Neural cell (in vitro differentiated cells): ENCODE results near the gene SHANK1. TPM values are rescaled to one million over a fixed set of nuclear protein-coding genes. Genes with fewer than 3 reads are reported as not detected.

ENCODE experiments used
- H2AFZ ChIP-seq: fragments of 200-600, 300-800 bp; sonication (generic), shearing (Covaris generic); 2 replicates; pipeline ENCODE4 v1.6.0; 2014; ENCODE audit warnings: low read depth, mild to moderate bottlenecking, antibody characterized with exemption, low read length, moderate library complexity
- H3F3A ChIP-seq: fragments of 200-600 bp; shearing (Covaris generic); 2 replicates; pipeline ENCODE4 v1.6.1; 2016; ENCODE audit warnings: mild to moderate bottlenecking, moderate library complexity, mixed read lengths, antibody characterized with exemption, low read length; ENCODE audit not compliant: insufficient read depth, poor library complexity, severe bottlenecking
- H3K27ac ChIP-seq: fragments of 200-600, 300-800 bp; sonication (generic), shearing (Covaris generic); 2 replicates; pipeline ENCODE4 v1.5.1; 2014; ENCODE audit warnings: mild to moderate bottlenecking, low read length, moderate library complexity
- H3K27me3 ChIP-seq: fragments of 300-800, 200-600 bp; sonication (generic), shearing (Covaris generic); 2 replicates; pipeline ENCODE4 v1.6.0; 2014; ENCODE audit warnings: mild to moderate bottlenecking, low read depth, low read length, moderate library complexity; ENCODE audit not compliant: insufficient read depth
- H3K36me3 ChIP-seq: fragments of 300-800, 200-600 bp; sonication (generic), shearing (Covaris generic); 2 replicates; pipeline ENCODE4 v1.5.1; 2014; ENCODE audit warnings: mild to moderate bottlenecking, antibody characterized with exemption, low read length, moderate library complexity; ENCODE audit not compliant: insufficient read depth
- H3K4me2 ChIP-seq: fragments of 300-800, 200-600 bp; sonication (generic), shearing (Covaris generic); 2 replicates; pipeline ENCODE4 v1.6.0; 2014; ENCODE audit warnings: mild to moderate bottlenecking, low read length
- H3K4me3 ChIP-seq: fragments of 300-800, 200-600 bp; sonication (generic), shearing (Covaris generic); 2 replicates; pipeline ENCODE4 v1.5.1; 2014; ENCODE audit warnings: mild to moderate bottlenecking, low read length, moderate library complexity
- H3K79me2 ChIP-seq: fragments of 200-600 bp; shearing (Covaris generic); replicated peaks from 2 replicates; pipeline ENCODE4 v1.6.0; 2014; ENCODE audit warnings: mild to moderate bottlenecking, low read length, moderate library complexity; ENCODE audit not compliant: insufficient read depth
- H3K9ac ChIP-seq: fragments of 300-800, 200-600 bp; sonication (generic), shearing (Covaris generic); 2 replicates; pipeline ENCODE4 v1.6.1; 2016; ENCODE audit warnings: mild to moderate bottlenecking, low read length, mixed read lengths
- H3K9me2 ChIP-seq: fragments of 200-600 bp; shearing (Covaris generic); 2 replicates; pipeline ENCODE4 v1.6.1; 2016; ENCODE audit warnings: mild to moderate bottlenecking, low read length, mixed read lengths; ENCODE audit not compliant: insufficient read depth
- H3K9me3 ChIP-seq: fragments of 200-600, 300-800 bp; sonication (generic), shearing (Covaris generic); 2 replicates; pipeline ENCODE4 v1.6.1; 2016; ENCODE audit warnings: mild to moderate bottlenecking, mixed run types, low read length, moderate library complexity, mixed read lengths
- H4K20me1 ChIP-seq: fragments of 200-600 bp; shearing (Covaris generic); 2 replicates; pipeline ENCODE4 v1.6.1; 2016; ENCODE audit warnings: mild to moderate bottlenecking, mixed run types; ENCODE audit not compliant: insufficient read depth
- CTCF ChIP-seq: fragments of 450-650 bp; IDR thresholded peaks from 2 replicates; pipeline ENCODE4 v1.5.1; 2014; ENCODE audit warnings: antibody characterized with exemption, mild to moderate bottlenecking, moderate library complexity; ENCODE audit not compliant: poor library complexity, severe bottlenecking
- EP300 ChIP-seq: fragments of 450-650 bp; conservative IDR thresholded peaks from 2 replicates; pipeline ENCODE4 v1.6.1; 2014; ENCODE audit warnings: antibody characterized with exemption, mild to moderate bottlenecking, moderate library complexity; ENCODE audit not compliant: poor library complexity, severe bottlenecking
- EZH2 ChIP-seq: fragments of 200-600, 300-800 bp; shearing (Covaris generic), sonication (generic); IDR thresholded peaks from 2 replicates; pipeline ENCODE4 v1.6.1; 2014; ENCODE audit warnings: antibody characterized with exemption, low read length, borderline replicate concordance, mild to moderate bottlenecking; ENCODE audit not compliant: insufficient read depth, poor library complexity, severe bottlenecking
- MXI1 ChIP-seq: fragments of 450-650 bp; conservative IDR thresholded peaks from 2 replicates; pipeline ENCODE4 v1.6.1; 2014; ENCODE audit warnings: antibody characterized with exemption, mild to moderate bottlenecking; ENCODE audit not compliant: poor library complexity, severe bottlenecking
- POLR2AphosphoS5 ChIP-seq: IDR thresholded peaks from 2 replicates; pipeline ENCODE4 v1.6.1; 2012
- RAD21 ChIP-seq: fragments of 450-650 bp; conservative IDR thresholded peaks from 2 replicates; pipeline ENCODE4 v1.6.1; 2014; ENCODE audit warnings: antibody characterized with exemption, mild to moderate bottlenecking, moderate library complexity
- SMC3 ChIP-seq: fragments of 450-650 bp; conservative IDR thresholded peaks from 2 replicates; pipeline ENCODE4 v1.6.1; 2014; ENCODE audit warnings: antibody characterized with exemption, mild to moderate bottlenecking, moderate library complexity; ENCODE audit not compliant: poor library complexity
- TAF1 ChIP-seq: IDR thresholded peaks from 2 replicates; pipeline ENCODE4 v1.6.1; 2012; ENCODE audit warnings: low read depth
- polyA plus RNA-seq: library from polyadenylated mRNA; depleted of rRNA; stranded (reverse); fragments of >200 nt; gene quantifications from 2 replicates; pipeline ENCODE4 v1.2.3, GENCODE V29; 2014
- TF ChIP-seq, protein P1 (sequence below): IDR thresholded peaks from 2 replicates; pipeline ENCODE4 v1.6.1; 2012; ENCODE audit warnings: borderline replicate concordance

The SHANK1 gene
- polyA plus RNA-seq, 1 donor from 2014 or later: 7.9 TPM

- H3K9me3 ChIP-seq: no peaks in the 10 kb centered on the region
- H3K79me2 ChIP-seq: no peaks in the 10 kb centered on the region
- no peaks in the 10 kb centered on the region for H3K27me3 ChIP-seq
- H3F3A ChIP-seq: no peaks in the 10 kb centered on the region
- TF ChIP-seq POLR2AphosphoS5 (no peak), SMC3 (no peak), MXI1 (no peak), CTCF (no peak), EP300 (no peak), EZH2 (no peak), RAD21 (no peak), TAF1 (no peak)
- TF ChIP-seq, protein P1, sequence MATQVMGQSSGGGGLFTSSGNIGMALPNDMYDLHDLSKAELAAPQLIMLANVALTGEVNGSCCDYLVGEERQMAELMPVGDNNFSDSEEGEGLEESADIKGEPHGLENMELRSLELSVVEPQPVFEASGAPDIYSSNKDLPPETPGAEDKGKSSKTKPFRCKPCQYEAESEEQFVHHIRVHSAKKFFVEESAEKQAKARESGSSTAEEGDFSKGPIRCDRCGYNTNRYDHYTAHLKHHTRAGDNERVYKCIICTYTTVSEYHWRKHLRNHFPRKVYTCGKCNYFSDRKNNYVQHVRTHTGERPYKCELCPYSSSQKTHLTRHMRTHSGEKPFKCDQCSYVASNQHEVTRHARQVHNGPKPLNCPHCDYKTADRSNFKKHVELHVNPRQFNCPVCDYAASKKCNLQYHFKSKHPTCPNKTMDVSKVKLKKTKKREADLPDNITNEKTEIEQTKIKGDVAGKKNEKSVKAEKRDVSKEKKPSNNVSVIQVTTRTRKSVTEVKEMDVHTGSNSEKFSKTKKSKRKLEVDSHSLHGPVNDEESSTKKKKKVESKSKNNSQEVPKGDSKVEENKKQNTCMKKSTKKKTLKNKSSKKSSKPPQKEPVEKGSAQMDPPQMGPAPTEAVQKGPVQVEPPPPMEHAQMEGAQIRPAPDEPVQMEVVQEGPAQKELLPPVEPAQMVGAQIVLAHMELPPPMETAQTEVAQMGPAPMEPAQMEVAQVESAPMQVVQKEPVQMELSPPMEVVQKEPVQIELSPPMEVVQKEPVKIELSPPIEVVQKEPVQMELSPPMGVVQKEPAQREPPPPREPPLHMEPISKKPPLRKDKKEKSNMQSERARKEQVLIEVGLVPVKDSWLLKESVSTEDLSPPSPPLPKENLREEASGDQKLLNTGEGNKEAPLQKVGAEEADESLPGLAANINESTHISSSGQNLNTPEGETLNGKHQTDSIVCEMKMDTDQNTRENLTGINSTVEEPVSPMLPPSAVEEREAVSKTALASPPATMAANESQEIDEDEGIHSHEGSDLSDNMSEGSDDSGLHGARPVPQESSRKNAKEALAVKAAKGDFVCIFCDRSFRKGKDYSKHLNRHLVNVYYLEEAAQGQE: no peak
- H3K9ac ChIP-seq: no peak overlapping the region
- no peaks in the 10 kb centered on the region for H4K20me1 ChIP-seq
- no peak overlapping the region for H3K27ac ChIP-seq
- no peaks in the 10 kb centered on the region for H3K36me3 ChIP-seq
- H3K4me3 ChIP-seq: no peak overlapping the region
- H2AFZ ChIP-seq: no peak overlapping the region
- H3K4me2 ChIP-seq: no peak overlapping the region
- H3K9me2 ChIP-seq: no peaks in the 10 kb centered on the region
These were observed 16.3 kb upstream of the SHANK1 start for GRCh38 chr19:50735869-50736268.

DNA sequence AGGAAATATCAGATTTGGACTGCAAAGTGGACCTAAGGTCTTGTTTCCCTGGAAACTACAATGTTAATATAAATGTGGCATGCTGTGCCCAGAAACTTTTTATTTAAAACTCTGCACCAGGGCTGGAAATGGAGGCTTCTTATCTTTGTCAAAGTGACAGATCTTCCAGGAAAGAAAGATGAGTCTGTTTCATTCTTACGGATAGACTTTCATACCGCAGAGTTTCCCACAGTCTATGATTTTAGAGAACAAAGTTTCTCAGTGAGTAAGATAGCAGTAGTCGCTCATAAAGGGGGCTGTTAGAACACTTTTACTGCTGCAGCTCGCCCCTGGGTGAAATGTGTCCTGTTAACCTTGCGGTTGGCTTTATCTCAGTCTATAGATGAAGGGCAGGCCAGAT is 10.3 kb upstream of the SHANK1 start:
- Histone ChIP-seq H3K36me3 (no peaks in the 10 kb centered on the region), H3K79me2 (peaks cover 3% of the 10 kb centered on the region), H3K4me2 (no peak overlapping the region), H3K9me3 (no peaks in the 10 kb centered on the region), H2AFZ (no peak overlapping the region), H3K9ac (no peak overlapping the region), H4K20me1 (no peaks in the 10 kb centered on the region), H3K9me2 (no peaks in the 10 kb centered on the region), H3K4me3 (no peak overlapping the region), H3K27ac (no peak overlapping the region), H3F3A (no peaks in the 10 kb centered on the region), H3K27me3 (no peaks in the 10 kb centered on the region)
- TF ChIP-seq, protein P1: no peak
- TF ChIP-seq TAF1: no peak
- TF ChIP-seq RAD21: no peak
- TF ChIP-seq MXI1: no peak
- TF ChIP-seq EZH2: no peak
- TF ChIP-seq CTCF: no peak
- no peak for TF ChIP-seq SMC3
- no peak for TF ChIP-seq POLR2AphosphoS5
- TF ChIP-seq EP300: no peak
